Left lung (tissue), 10 donors: ENCODE data around the gene TMEM208. TPM values are rescaled to one million over a fixed set of nuclear protein-coding genes. Genes with fewer than 3 reads are reported as not detected.

Experiments
- ATAC-seq: fragments of 200-7000 bp; cut with Tn5 transposase; one replicate; pipeline ENCODE4 v1.9.1; 2020; ENCODE audit warnings: moderate library complexity
- DNase-seq, 4 donors: peaks; one replicate each; pipeline ENCODE4 v3.0.0-alpha.2; 2013 to 2020
- H3K27ac ChIP-seq, 2 donors: fragments of 200-600 bp; sonication (generic) in 1 of 2; one replicate each; pipeline versions ENCODE4 v1.5.0 to v1.8.0; 2020 to 2021
- H3K27me3 ChIP-seq, 2 donors: fragments of 200-600 bp; sonication (generic) in 1 of 2; one replicate each; pipeline versions ENCODE4 v1.5.0 to v1.8.0; 2020 to 2021
- H3K36me3 ChIP-seq, 2 donors: fragments of 200-600 bp; sonication (generic) in 1 of 2; one replicate each; pipeline versions ENCODE4 v1.5.0 to v1.8.0; 2020 to 2021
- H3K4me1 ChIP-seq, 2 donors: fragments of 200-600 bp; one replicate each; pipeline ENCODE4 v1.8.0; 2021
- H3K4me3 ChIP-seq, 2 donors: fragments of 200-600 bp; sonication (generic) in 1 of 2; one replicate each; pipeline versions ENCODE4 v1.5.0 to v1.8.0; 2020 to 2021; ENCODE audit warnings: mild to moderate bottlenecking in 1 of 2
- H3K9me3 ChIP-seq, 2 donors: fragments of 200-600 bp; sonication (generic) in 1 of 2; one replicate each; pipeline versions ENCODE4 v1.5.0 to v1.8.0; 2020 to 2021
- intact Hi-C, 2 donors: fragments of 100-400 bp; cut with DNase I; formaldehyde crosslinking; loops; one replicate each; pipeline versions ENCODE4 v1.11.2 to v1.14.2; 2022
- polyA plus RNA-seq, 6 donors: library from polyadenylated mRNA; unstranded; fragments of 120-200 nt; gene quantifications; one replicate each; pipeline ENCODE4 v1.2.1, GENCODE V29; 2013; ENCODE audit not compliant: insufficient read length in 6 of 6
- total RNA-seq, 2 donors: library from RNA; stranded (reverse); fragmentation: NEBNext Ultra II Directional; extraction: Animal tissue kit (Norgen Biotek cat#: 25700); gene quantifications; one replicate each; pipeline ENCODE4 v1.2.1, GENCODE V29; 2021
- TF ChIP-seq, protein P1 (sequence below), 2 donors: fragments of 200-600 bp; sonication (generic) in 1 of 2; IDR thresholded peaks; one replicate each; pipeline versions ENCODE4 v1.5.0 to v1.8.0; 2021; ENCODE audit warnings: antibody characterized with exemption in 2 of 2
- donor health status: DM: no; HTN: yes; CAD: no.
- donor health status: DM: no; HTN: no; CAD: no.

TMEM208 gene
- total and polyA plus RNA-seq, 8 donors: 23.1 to 56.9 (median 25.6) TPM

DNA sequence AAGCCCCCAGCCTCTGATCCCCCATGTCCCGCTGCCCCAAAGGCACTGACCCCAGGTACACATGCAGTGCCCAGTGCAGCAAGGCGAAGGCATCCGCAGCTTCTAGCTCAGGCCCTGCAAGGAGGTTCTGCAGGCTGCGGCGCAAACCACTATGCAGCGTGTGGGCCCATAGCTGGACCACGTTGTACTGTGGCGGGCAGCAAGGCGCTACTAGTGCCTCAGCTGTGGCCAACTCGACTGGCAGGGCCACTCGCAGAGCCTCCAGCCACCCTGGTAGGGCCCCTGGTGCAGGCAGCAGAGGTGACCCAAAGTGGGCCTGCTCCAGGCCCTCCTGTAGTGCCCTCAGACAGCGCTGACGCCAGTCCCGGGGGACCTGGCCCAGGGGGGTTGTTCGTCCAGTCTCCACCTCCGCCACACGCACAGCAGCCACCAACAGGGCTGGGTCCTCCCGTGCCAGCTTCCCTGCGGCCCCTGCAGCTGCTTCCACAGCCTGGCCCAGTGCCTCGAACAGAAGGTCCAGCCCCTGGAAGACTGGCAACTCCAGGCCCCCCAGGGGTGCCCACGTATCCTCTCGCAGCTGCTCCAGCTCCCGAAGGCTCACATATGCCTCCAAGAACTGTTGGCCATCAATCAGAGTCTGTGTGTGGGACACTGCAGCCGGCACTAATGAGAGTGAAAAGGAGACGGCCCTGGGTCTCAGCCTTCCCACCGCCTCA, 39.6 kb upstream of the TMEM208 start:
- Histone ChIP-seq H3K4me3 (no peak overlapping the region), H3K27me3 (peaks cover 0 to 11% of the 10 kb centered on the region in 2 donors), H3K9me3 (no peaks in the 10 kb centered on the region), H3K36me3 (no peaks in the 10 kb centered on the region), H3K4me1 (peaks cover 26 to 47% of the 10 kb centered on the region in 2 donors), H3K27ac (no peak overlapping the region)
- no peak for ATAC-seq
- intact Hi-C loops: loop anchor here in 1 of 2 donors (10.0 kb wide), 1 partner anchor 213 kb away; no protein-coding TSS in a partner anchor
- TF ChIP-seq, protein P1, sequence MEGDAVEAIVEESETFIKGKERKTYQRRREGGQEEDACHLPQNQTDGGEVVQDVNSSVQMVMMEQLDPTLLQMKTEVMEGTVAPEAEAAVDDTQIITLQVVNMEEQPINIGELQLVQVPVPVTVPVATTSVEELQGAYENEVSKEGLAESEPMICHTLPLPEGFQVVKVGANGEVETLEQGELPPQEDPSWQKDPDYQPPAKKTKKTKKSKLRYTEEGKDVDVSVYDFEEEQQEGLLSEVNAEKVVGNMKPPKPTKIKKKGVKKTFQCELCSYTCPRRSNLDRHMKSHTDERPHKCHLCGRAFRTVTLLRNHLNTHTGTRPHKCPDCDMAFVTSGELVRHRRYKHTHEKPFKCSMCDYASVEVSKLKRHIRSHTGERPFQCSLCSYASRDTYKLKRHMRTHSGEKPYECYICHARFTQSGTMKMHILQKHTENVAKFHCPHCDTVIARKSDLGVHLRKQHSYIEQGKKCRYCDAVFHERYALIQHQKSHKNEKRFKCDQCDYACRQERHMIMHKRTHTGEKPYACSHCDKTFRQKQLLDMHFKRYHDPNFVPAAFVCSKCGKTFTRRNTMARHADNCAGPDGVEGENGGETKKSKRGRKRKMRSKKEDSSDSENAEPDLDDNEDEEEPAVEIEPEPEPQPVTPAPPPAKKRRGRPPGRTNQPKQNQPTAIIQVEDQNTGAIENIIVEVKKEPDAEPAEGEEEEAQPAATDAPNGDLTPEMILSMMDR (IDR thresholded peaks at IDR 0.05): no peak
- no peak for DNase-seq

DNA sequence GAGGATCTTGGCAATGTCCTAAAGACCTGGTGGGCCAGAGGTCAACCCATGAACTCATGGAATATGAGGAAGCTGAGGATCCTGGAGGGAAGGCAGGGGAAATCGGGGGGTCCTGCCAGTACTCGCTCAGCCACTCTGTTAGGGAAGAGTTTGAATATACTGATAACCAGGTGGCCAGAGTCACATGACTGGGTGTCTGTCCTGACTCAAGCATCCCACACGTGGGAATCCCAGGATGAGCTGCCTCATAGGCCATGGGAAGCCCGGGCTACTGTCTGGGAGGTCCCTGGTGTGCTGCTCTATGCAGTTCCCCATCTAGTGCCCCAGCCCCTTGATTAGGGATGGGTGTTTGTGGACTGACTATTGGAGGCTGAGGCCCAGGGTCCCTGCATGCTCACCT, 38.6 kb upstream of the TMEM208 start:
- Histone ChIP-seq H3K9me3 (no peaks in the 10 kb centered on the region), H3K4me1 (peaks cover 26 to 46% of the 10 kb centered on the region in 2 donors), H3K36me3 (no peaks in the 10 kb centered on the region), H3K27ac (no peak overlapping the region), H3K27me3 (peaks cover 0 to 11% of the 10 kb centered on the region in 2 donors), H3K4me3 (peak overlapping the region in 1 of 2 donors; percentile 40)
- ATAC-seq (no peak), DNase-seq (no peak)
- TF ChIP-seq, protein P1 (IDR thresholded peaks at IDR 0.05): no peak
- intact Hi-C loops: loop anchor here in 1 of 2 donors (10.0 kb wide), 1 partner anchor 214 kb away; no protein-coding TSS in a partner anchor

DNA sequence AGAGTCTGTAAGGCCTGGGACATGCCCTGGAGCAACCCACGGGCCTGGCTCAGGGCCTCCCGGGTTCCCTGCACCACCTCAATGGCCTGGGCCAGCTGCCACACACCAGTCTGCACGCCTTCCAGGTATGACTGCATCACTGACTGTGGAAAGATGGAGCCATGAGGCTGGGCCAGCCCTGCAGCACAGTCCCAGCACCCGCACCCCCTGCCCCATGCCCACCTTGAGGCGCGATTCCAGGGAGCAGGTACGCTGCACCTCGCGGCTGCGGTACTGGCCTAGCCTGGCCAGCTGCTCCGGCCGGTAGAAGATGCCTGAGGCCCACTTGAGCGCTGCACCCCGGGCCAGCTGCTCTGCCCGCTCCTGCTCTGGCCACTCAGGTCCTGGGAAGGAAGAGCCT, 38.1 kb upstream of the TMEM208 start:
- Histone ChIP-seq H3K27me3 (peaks cover 0 to 11% of the 10 kb centered on the region in 2 donors), H3K27ac (peak overlapping the region in 1 of 2 donors; percentile 20), H3K36me3 (peaks cover 0 to 4% of the 10 kb centered on the region in 2 donors), H3K4me3 (peak overlapping the region in 1 of 2 donors; percentile 40), H3K9me3 (no peaks in the 10 kb centered on the region), H3K4me1 (peaks cover 29 to 51% of the 10 kb centered on the region in 2 donors)
- intact Hi-C loops: loop anchor here in 1 of 2 donors (10.0 kb wide), 1 partner anchor 214 kb away; no protein-coding TSS in a partner anchor
- ATAC-seq (no peak), DNase-seq (no peak)
- TF ChIP-seq, protein P1 (IDR thresholded peaks at IDR 0.05): no peak

DNA sequence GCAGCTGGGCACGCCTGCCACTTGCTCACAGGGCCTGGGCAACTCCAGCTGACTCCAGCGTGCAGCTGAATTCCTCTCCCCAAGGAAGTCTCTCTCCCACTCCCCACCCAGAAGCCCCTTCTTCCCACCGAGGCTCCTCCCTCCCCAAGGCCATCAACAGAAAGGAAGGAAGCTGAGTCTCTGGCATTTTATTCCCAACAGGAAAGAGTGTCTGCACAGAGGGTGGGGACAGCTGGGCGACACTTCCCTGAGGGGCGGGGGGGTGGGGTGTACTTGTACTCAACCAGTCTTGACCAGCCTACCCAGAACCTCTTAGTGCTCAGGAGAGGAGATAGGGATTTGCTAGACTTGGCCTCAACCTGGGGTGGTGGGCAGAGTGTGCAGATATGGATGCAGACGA, 36.9 kb upstream of the TMEM208 start, which contains the start of gene EXOC3L1:
TSS of gene EXOC3L1 (minus strand) at position 96 of the 400 bp plus-strand sequence. CDS start 460 bp downstream, outside the sequence.
- TF ChIP-seq, protein P1 (IDR thresholded peaks at IDR 0.05): no peak
- intact Hi-C loops: no loop called here
- Histone ChIP-seq H3K9me3 (no peaks in the 10 kb centered on the region), H3K27me3 (peaks cover 0 to 3% of the 10 kb centered on the region in 2 donors), H3K4me1 (peaks cover 21 to 47% of the 10 kb centered on the region in 2 donors), H3K36me3 (peaks cover 0 to 17% of the 10 kb centered on the region in 2 donors), H3K27ac (peak within 1 kb of the TSS; percentile 19 to 35), H3K4me3 (peak within 1 kb of the TSS in 1 of 2 donors; percentile 40)
- DNase-seq (no peak), ATAC-seq (no peak)
